Measurements from ENCODE around the gene MC2R.

MC2R gene

GRCh38 chr18:13915391-13915790 lies at the start of gene MC2R:
Gene MC2R, minus strand, starts transcription at chr18:13915536. Its CDS starts 30,018 bp downstream, at chr18:13885518.
- DNase-seq, result no peak

- DNase-seq, result no peak
Measured at GRCh38 chr18:13945811-13946210, 30.5 kb upstream of the MC2R start.

GRCh38 chr18:13943338-13943737 lies 28.0 kb upstream of the MC2R start:
- DNase-seq, result no peak

- no peak for DNase-seq
Measured at GRCh38 chr18:13940326-13940725, 25.0 kb upstream of the MC2R start.

GRCh38 chr18:13934676-13935075 lies 19.3 kb upstream of the MC2R start:
- DNase-seq, result no peak

- DNase-seq, result no peak
Measured at GRCh38 chr18:13934058-13934457, 18.7 kb upstream of the MC2R start.

- DNase-seq, result no peak
Measured at GRCh38 chr18:13932285-13933025, 17.1 kb upstream of the MC2R start.

GRCh38 chr18:13930964-13931363 lies 15.6 kb upstream of the MC2R start:
- DNase-seq, result no peak

GRCh38 chr18:13923221-13923620 lies 7.9 kb upstream of the MC2R start:
- no peak for DNase-seq

GRCh38 chr18:13918898-13919297 lies 3.6 kb upstream of the MC2R start:
- no peak for DNase-seq

GRCh38 chr18:13917401-13917800 lies 2.1 kb upstream of the MC2R start:
- no peak for DNase-seq

GRCh38 chr18:13916559-13916958 lies 1.2 kb upstream of the MC2R start:
- no peak for DNase-seq

GRCh38 chr18:13915995-13916431 lies 677 bp upstream of the MC2R start:
- no peak for DNase-seq

- no peak for DNase-seq
Measured at GRCh38 chr18:13914756-13915155, 580 bp downstream of the MC2R start.

GRCh38 chr18:13914170-13914569 lies 1.2 kb downstream of the MC2R start:
- DNase-seq, result no peak

- no peak for DNase-seq
Measured at GRCh38 chr18:13913205-13913604, 2.1 kb downstream of the MC2R start.

GRCh38 chr18:13912601-13913000 lies 2.7 kb downstream of the MC2R start:
- DNase-seq, result no peak

GRCh38 chr18:13910986-13911385 lies 4.3 kb downstream of the MC2R start:
- DNase-seq, result no peak

- DNase-seq, result no peak
Measured at GRCh38 chr18:13910501-13910900, 4.8 kb downstream of the MC2R start.

- DNase-seq, result no peak
Measured at GRCh38 chr18:13909141-13909940, 6.0 kb downstream of the MC2R start.

GRCh38 chr18:13900633-13901032 lies 14.7 kb downstream of the MC2R start:
- no peak for DNase-seq

GRCh38 chr18:13895505-13896033 lies 19.8 kb downstream of the MC2R start:
- DNase-seq, result no peak

- DNase-seq, result no peak
Measured at GRCh38 chr18:13894531-13894930, 20.8 kb downstream of the MC2R start.

GRCh38 chr18:13893418-13893760 lies 21.9 kb downstream of the MC2R start:
- no peak for DNase-seq

Measured in CD4-positive, alpha-beta T cell treated with Interleukin-12 subunit alpha and Interleukin-12 subunit beta, for 1 hour (primary cell).